HCT116 (cell line): ENCODE results near the gene PHF1. TPM values are rescaled to one million over a fixed set of nuclear protein-coding genes. Genes with fewer than 3 reads are reported as not detected.

ENCODE experiments used
- ATAC-seq: fragments of 200-7000 bp; cut with Tn5 transposase; 2 replicates; pipeline ENCODE4 v1.9.1; 2020; ENCODE audit warnings: mild to moderate bottlenecking, moderate library complexity
- BruUV-seq: library from RNA; stranded (reverse); fragments of 400-500 nt; replicated peaks from 2 replicates; lab custom pipeline; 2021; lab: Mats Ljungman, UMichigan
- CTCF ChIA-PET: fragments of 300-600 bp; sonication (Branson Sonifier 250); formaldehyde crosslinking; loops from one replicate; lab custom pipeline; 2021; ENCODE audit warnings: antibody characterized with exemption; lab: Charles Lee
- POLR2A ChIA-PET: fragments of 300-600, 350-600 bp; sonication (Branson Sonifier 250); formaldehyde crosslinking; loops from one replicate; lab custom pipeline; 2021; ENCODE audit warnings: antibody characterized with exemption; lab: Charles Lee
- RAD21 ChIA-PET, 2 experiments: fragments of 300-600 bp; sonication (Branson Sonifier 250); formaldehyde crosslinking; loops; one replicate each; lab custom pipeline; 2023; ENCODE audit warnings: low total read pairs in 2 of 2; ENCODE audit not compliant: uncharacterized antibody in 2 of 2, unreplicated experiment in 2 of 2, low non-redundant PET in 1 of 2; lab: Charles Lee
- DNase-seq: peaks from one replicate; pipeline ENCODE4 v3.0.0-alpha.2; 2010; ENCODE audit warnings: low read depth, low spot score
- H2AFZ ChIP-seq: fragments of 200-600 bp; shearing (Covaris generic), sonication (generic); 2 replicates; pipeline ENCODE4 v1.6.1; 2017; ENCODE audit warnings: low read depth, mixed run types, mixed read lengths, antibody characterized with exemption, low read length; ENCODE audit not compliant: poor library complexity, severe bottlenecking
- H3K27ac ChIP-seq: 2 replicates; pipeline ENCODE4 v1.5.1; 2012; ENCODE audit warnings: low read depth, low read length
- H3K27me3 ChIP-seq: fragments of 200-600 bp; sonication (generic); 2 replicates; pipeline ENCODE4 v1.6.1; 2016; ENCODE audit warnings: mixed run types, low read length, mixed read lengths; ENCODE audit not compliant: insufficient read depth
- H3K36me3 ChIP-seq, 2 experiments: fragments of 200-500 bp in 1 of 2; fragments of 200-600 bp in 1 of 2; sonication (Bioruptor generic) in 1 of 2; sonication (generic) in 1 of 2; 2 replicates each; pipeline versions ENCODE4 v1.5.1 to v1.6.1; 2014 to 2016; ENCODE audit warnings: low read length in 2 of 2, inconsistent platforms in 1 of 2, mixed read lengths in 1 of 2, mixed run types in 1 of 2; ENCODE audit not compliant: insufficient read depth in 2 of 2, control insufficient read depth in 1 of 2
- H3K4me1 ChIP-seq, 2 experiments: fragments of 200-600 bp in 1 of 2; sonication (generic) in 1 of 2; 2 replicates each; pipeline versions ENCODE4 v1.5.1 to v1.6.1; 2012 to 2017; ENCODE audit warnings: low read length in 2 of 2, inconsistent platforms in 1 of 2, mild to moderate bottlenecking in 1 of 2, mixed read lengths in 1 of 2, mixed run types in 1 of 2, moderate library complexity in 1 of 2; ENCODE audit not compliant: insufficient read depth in 2 of 2, control insufficient read depth in 1 of 2
- H3K4me2 ChIP-seq: fragments of 200-600 bp; sonication (generic); 2 replicates; pipeline ENCODE4 v1.6.1; 2017; ENCODE audit warnings: mixed run types, low read length, mixed read lengths
- H3K4me3 ChIP-seq, 2 experiments: fragments of 200-600 bp in 1 of 2; sonication (generic) in 1 of 2; replicated peaks in 1 of 2; 2 replicates each; pipeline ENCODE4 v1.5.1; 2011 to 2016; ENCODE audit warnings: low read length in 2 of 2, control low read depth in 1 of 2, low read depth in 1 of 2, mild to moderate bottlenecking in 1 of 2, mixed read lengths in 1 of 2, mixed run types in 1 of 2
- H3K79me2 ChIP-seq: fragments of 200-600 bp; sonication (generic); 2 replicates; pipeline ENCODE4 v1.6.1; 2017; ENCODE audit warnings: mild to moderate bottlenecking, mixed run types, low read length, moderate library complexity, mixed read lengths; ENCODE audit not compliant: insufficient read depth
- H3K9ac ChIP-seq: fragments of 200-600 bp; sonication (generic); 2 replicates; pipeline ENCODE4 v1.6.1; 2016; ENCODE audit warnings: low read length, mixed read lengths
- H3K9me2 ChIP-seq: fragments of 200-600 bp; sonication (generic), shearing (Covaris generic); 2 replicates; pipeline ENCODE4 v1.6.1; 2017; ENCODE audit warnings: mixed run types, mild to moderate bottlenecking, moderate library complexity; ENCODE audit not compliant: insufficient read depth
- H3K9me3 ChIP-seq, 2 experiments: fragments of 200-500 bp in 1 of 2; fragments of 200-600 bp in 1 of 2; sonication (Bioruptor generic) in 1 of 2; sonication (generic) in 1 of 2; 2 replicates each; pipeline ENCODE4 v1.6.1; 2014 to 2017; ENCODE audit warnings: low read length in 2 of 2, mixed read lengths in 2 of 2, inconsistent platforms in 1 of 2, low read depth in 1 of 2, mild to moderate bottlenecking in 1 of 2, mixed run types in 1 of 2, moderate library complexity in 1 of 2; ENCODE audit not compliant: control insufficient read depth in 1 of 2, insufficient read depth in 1 of 2
- H4K20me1 ChIP-seq: fragments of 200-600 bp; sonication (generic), shearing (Covaris generic); 2 replicates; pipeline ENCODE4 v1.6.1; 2017; ENCODE audit warnings: mixed run types, mild to moderate bottlenecking, moderate library complexity; ENCODE audit not compliant: insufficient read depth
- ATF3 ChIP-seq: IDR thresholded peaks from 2 replicates; pipeline ENCODE4 v1.6.1; 2012
- CEBPB ChIP-seq: IDR thresholded peaks from 2 replicates; pipeline ENCODE4 v1.6.1; 2012; ENCODE audit warnings: low read depth
- EGR1 ChIP-seq: IDR thresholded peaks from 2 replicates; pipeline ENCODE4 v1.6.1; 2012; ENCODE audit warnings: low read depth
- ELF1 ChIP-seq: IDR thresholded peaks from 2 replicates; pipeline ENCODE4 v1.6.1; 2012; ENCODE audit warnings: low read depth, borderline replicate concordance
- EZH2 ChIP-seq: fragments of 200-600 bp; sonication (generic); IDR thresholded peaks from 2 replicates; pipeline ENCODE4 v1.6.1; 2017; ENCODE audit warnings: antibody characterized with exemption, mixed run types
- EZH2phosphoT487 ChIP-seq: fragments of 200-600 bp; IDR thresholded peaks from 2 replicates; pipeline ENCODE4 v1.6.1; 2018; ENCODE audit warnings: antibody characterized with exemption, borderline replicate concordance
- MAX ChIP-seq: IDR thresholded peaks from 2 replicates; pipeline ENCODE4 v1.6.1; 2012
- POLR2AphosphoS5 ChIP-seq: IDR thresholded peaks from 2 replicates; pipeline ENCODE4 v1.6.1; 2011; ENCODE audit warnings: mild to moderate bottlenecking, low read depth, low read length, moderate library complexity
- REST ChIP-seq: IDR thresholded peaks from 2 replicates; pipeline ENCODE4 v1.6.1; 2012; ENCODE audit warnings: low read depth
- SP1 ChIP-seq: IDR thresholded peaks from 2 replicates; pipeline ENCODE4 v1.6.1; 2012; ENCODE audit warnings: low read depth
- SRF ChIP-seq: IDR thresholded peaks from 2 replicates; pipeline ENCODE4 v1.6.1; 2012; ENCODE audit warnings: low read depth
- TCF7L2 ChIP-seq: IDR thresholded peaks from 2 replicates; pipeline ENCODE4 v1.7.0; 2011; ENCODE audit warnings: borderline replicate concordance, inconsistent platforms; ENCODE audit not compliant: insufficient read depth, insufficient read length; ENCODE audit errors: extremely low read depth
- ZNF274 ChIP-seq: fragments of 200-500 bp; sonication (Bioruptor generic); IDR thresholded peaks from 2 replicates; pipeline ENCODE4 v1.6.1; 2014; ENCODE audit warnings: mild to moderate bottlenecking, low read depth, low read length, inconsistent platforms
- intact Hi-C: fragments of 100-400 bp; cut with micrococcal nuclease; formaldehyde crosslinking; loops from 2 replicates; pipeline ENCODE4 v1.10.0; 2022
- total RNA-seq: library from RNA; stranded (reverse); gene quantifications from one replicate; pipeline ENCODE4 v1.2.1, GENCODE V29; 2021; ENCODE audit not compliant: unreplicated experiment

Gene PHF1
- total RNA-seq, 1 experiment from 2014 or later, result 40.2 TPM

- H3K36me3 ChIP-seq, result peaks cover 0 to 2% of the 10 kb centered on the region in 2 experiments; a peak in 1 of 4 replicates
- no peak overlapping the region for H3K9ac ChIP-seq
- POLR2A ChIA-PET, result no interaction called here
- ATAC-seq (no peak), DNase-seq (no peak)
- RAD21 ChIA-PET, result no interaction called here
- no peaks in the 10 kb centered on the region for H4K20me1 ChIP-seq
- H3K4me3 ChIP-seq, result no peak overlapping the region
- no TSS peak for BruUV-seq
- CTCF ChIA-PET, result no interaction called here
- H3K79me2 ChIP-seq, result peaks cover 20% of the 10 kb centered on the region
- no peak overlapping the region for H2AFZ ChIP-seq
- intact Hi-C loops, result no loop called here
- no peak overlapping the region for H3K4me2 ChIP-seq
- no peak for TF ChIP-seq REST
- no peak for TF ChIP-seq SP1
- TF ChIP-seq CEBPB, result no peak
- no peak for TF ChIP-seq EZH2
- no peaks in the 10 kb centered on the region for H3K27me3 ChIP-seq
- no peaks in the 10 kb centered on the region for H3K9me2 ChIP-seq
- no peaks in the 10 kb centered on the region for H3K9me3 ChIP-seq
- peaks cover 15 to 44% of the 10 kb centered on the region in 2 experiments for H3K4me1 ChIP-seq
- no peak overlapping the region for H3K27ac ChIP-seq
Measured at GRCh38 chr6:33420491-33421343, 9.9 kb downstream of the PHF1 start.

GRCh38 chr6:33421344-33421643 is 10.5 kb downstream of the PHF1 start:
- intact Hi-C loops, result no loop called here
- ChIA-PET CTCF (no interaction called here), POLR2A (no interaction called here), RAD21 (no interaction called here)
- Histone ChIP-seq H3K9me2 (no peaks in the 10 kb centered on the region), H3K27ac (no peak overlapping the region), H3K27me3 (no peaks in the 10 kb centered on the region), H3K9me3 (no peaks in the 10 kb centered on the region), H4K20me1 (no peaks in the 10 kb centered on the region), H3K79me2 (peaks cover 15% of the 10 kb centered on the region), H2AFZ (no peak overlapping the region), H3K4me2 (no peak overlapping the region), H3K4me3 (no peak overlapping the region), H3K36me3 (no peaks in the 10 kb centered on the region), H3K9ac (no peak overlapping the region), H3K4me1 (peaks cover 15 to 45% of the 10 kb centered on the region in 2 experiments)
- no peak for TF ChIP-seq ELF1
- TF ChIP-seq SP1, result no peak
- TF ChIP-seq MAX, result no peak
- TF ChIP-seq ZNF274, result no peak
- no peak for TF ChIP-seq SRF
- no peak for TF ChIP-seq POLR2AphosphoS5
- no peak for TF ChIP-seq TCF7L2
- TF ChIP-seq ATF3, result no peak
- TF ChIP-seq EZH2phosphoT487, result no peak
- TF ChIP-seq EGR1, result no peak
- no TSS peak for BruUV-seq
- ATAC-seq (no peak), DNase-seq (no peak)
